GM21528 (cell line): ENCODE data around the gene DAZAP1.

Experiments
- ATAC-seq: cut with Tn5 transposase; IDR thresholded peaks from one replicate; pipeline ENCODE4 v1.9.1; 2021; ENCODE audit warnings: mild to moderate bottlenecking, moderate library complexity; ENCODE audit not compliant: unreplicated experiment, low FRiP score

The DAZAP1 gene

GRCh38 chr19:1453525-1454364 is 46.4 kb downstream of the DAZAP1 start:
- no peak for ATAC-seq

DNA sequence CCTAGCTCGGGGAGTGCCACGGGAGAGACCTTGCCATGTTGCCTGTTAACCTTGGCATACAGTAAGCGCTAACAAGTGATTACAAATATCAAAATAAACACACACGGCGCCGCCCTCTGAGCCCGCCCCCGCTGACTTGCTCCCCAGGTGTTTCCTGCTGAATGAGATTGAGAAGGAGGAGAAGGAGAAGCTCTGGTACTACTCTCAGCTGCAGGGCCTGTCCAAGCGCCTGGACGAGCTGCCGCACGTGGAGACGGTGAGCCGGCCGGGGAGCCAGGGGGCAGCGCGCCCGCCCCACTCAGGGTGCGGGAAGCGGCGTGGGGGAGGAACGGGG is 47.6 kb downstream of the DAZAP1 start:
- no peak for ATAC-seq

GRCh38 chr19:1455336-1456120 is 48.1 kb downstream of the DAZAP1 start:
- no peak for ATAC-seq

GRCh38 chr19:1456121-1456900 is 48.9 kb downstream of the DAZAP1 start:
- ATAC-seq: no peak

- no peak for ATAC-seq
These were observed 49.8 kb downstream of the DAZAP1 start for GRCh38 chr19:1457031-1457739.

GRCh38 chr19:1457892-1458291 is 50.5 kb downstream of the DAZAP1 start:
- no peak for ATAC-seq

DNA sequence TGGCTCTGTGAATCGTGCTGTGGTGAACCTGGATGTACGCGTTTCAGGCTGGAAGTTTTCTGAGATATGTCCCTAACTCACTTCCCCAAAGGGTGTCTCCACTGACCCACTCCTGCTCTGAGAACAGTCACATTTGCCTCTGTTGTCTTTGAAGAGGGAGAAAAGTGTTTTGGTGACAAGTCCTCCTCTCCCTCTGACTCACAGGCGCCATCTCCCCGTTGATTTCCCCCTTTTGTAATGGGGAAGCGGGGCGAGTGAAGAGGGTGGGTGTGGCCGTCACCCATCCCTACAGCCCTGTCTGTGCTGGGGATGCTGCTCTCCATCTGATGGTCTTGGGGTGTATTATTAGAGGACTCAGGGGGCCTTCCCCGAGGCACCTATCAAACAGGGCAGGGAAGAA is 52.1 kb downstream of the DAZAP1 start:
- no peak for ATAC-seq

DNA sequence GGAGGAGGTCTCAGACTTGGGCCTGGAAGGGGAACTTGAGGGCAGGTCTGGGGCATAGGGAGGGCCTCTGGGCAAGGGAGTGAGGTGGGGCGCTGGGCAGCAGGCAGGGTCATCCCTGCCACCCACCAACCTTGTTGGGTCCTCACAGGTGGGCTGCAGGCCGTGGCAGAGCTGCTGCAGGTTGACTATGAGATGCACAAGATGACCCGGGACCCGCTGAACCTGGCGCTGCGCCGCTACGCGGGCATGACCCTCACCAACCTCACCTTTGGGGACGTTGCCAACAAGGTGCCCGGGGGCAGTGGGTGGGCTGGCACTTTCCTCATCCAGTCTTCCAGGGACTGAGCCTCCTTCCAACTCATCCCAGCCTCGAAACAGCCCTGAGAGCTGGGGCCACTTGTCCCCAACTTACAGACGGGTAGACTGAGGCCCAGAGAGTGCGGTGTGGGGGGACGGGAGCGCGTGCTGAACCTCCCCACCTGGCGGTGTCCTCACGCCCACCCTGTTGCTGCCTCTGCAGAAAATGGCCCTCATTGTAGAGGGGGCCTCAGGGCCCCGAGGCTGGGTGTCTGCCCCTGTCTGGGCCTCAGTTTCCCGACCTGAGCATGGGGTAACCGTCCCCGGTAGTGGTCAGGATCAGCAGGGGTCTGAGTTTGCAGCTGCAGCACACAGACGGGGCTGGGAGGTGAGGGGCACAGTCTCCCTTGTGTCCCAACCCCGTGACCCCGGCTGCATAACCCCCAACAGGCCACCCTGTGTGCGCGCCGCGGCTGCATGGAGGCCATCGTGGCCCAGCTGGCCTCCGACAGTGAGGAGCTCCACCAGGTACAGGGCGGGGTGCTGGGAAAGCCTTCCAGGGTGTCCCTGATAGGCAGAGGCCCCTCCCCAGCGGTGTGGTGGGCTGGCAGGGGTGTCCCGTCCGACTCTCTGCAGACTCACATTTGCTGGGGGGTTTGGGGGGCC is 52.9 kb downstream of the DAZAP1 start:
- ATAC-seq: no peak

DNA sequence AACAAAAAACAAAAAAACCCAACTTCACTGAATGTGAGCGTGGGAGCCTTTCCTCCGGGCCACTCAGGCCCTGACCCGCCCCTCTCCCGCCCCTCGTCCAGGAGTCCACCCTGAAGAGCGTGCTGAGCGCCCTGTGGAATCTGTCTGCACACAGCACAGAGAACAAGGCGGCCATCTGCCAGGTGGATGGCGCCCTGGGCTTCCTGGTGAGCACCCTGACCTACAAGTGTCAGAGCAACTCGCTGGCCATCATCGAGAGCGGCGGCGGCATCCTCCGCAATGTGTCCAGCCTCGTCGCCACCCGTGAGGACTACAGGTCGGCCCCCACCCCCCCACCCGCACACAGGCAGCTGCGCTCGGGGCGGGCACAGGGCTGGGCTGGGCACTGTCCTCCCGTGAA is 54.5 kb downstream of the DAZAP1 start:
- no peak for ATAC-seq

- no peak for ATAC-seq
These were observed 58.0 kb downstream of the DAZAP1 start for GRCh38 chr19:1465191-1466016.

GRCh38 chr19:1466018-1466460 is 58.7 kb downstream of the DAZAP1 start:
- no peak for ATAC-seq

- ATAC-seq: no peak
These were observed 59.3 kb downstream of the DAZAP1 start for GRCh38 chr19:1466461-1467214.

- no peak for ATAC-seq
These were observed 59.8 kb downstream of the DAZAP1 start for GRCh38 chr19:1467215-1467489.

DNA sequence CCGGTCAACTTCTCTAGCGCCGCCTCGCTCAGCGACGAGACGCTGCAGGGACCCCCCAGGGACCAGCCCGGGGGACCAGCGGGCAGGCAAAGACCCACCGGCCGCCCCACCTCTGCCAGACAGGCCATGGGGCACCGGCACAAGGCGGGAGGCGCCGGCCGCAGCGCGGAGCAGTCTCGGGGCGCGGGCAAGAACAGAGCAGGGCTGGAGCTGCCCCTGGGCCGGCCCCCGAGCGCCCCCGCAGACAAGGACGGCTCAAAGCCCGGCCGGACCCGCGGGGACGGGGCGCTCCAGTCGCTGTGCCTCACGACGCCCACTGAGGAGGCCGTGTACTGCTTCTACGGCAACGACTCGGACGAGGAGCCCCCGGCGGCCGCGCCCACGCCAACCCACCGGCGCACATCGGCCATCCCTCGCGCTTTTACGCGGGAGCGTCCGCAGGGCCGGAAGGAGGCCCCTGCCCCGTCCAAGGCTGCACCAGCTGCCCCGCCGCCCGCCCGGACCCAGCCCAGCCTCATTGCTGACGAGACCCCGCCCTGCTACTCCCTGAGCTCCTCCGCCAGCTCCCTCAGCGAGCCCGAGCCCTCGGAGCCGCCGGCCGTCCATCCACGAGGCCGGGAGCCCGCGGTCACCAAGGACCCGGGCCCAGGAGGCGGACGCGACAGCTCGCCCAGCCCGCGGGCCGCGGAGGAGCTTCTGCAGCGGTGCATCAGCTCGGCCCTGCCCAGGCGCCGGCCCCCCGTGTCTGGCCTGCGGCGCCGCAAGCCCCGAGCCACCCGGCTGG is 60.3 kb downstream of the DAZAP1 start:
- no peak for ATAC-seq

GRCh38 chr19:1468274-1468820 is 61.0 kb downstream of the DAZAP1 start:
- ATAC-seq: no peak

DNA sequence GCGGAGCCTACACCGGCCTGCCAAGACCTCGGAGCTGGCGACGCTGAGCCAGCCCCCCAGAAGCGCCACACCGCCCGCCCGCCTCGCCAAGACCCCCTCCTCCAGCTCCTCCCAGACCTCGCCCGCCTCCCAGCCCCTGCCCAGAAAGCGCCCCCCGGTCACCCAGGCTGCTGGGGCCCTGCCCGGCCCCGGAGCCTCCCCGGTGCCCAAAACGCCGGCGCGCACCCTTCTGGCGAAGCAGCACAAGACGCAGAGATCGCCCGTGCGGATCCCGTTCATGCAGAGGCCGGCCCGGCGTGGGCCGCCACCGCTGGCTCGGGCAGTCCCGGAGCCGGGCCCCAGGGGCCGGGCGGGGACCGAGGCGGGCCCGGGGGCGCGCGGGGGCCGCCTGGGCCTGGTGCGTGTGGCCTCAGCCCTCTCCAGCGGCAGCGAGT is 61.5 kb downstream of the DAZAP1 start:
- ATAC-seq: no peak
